Panc1 (cell line): ENCODE results near the gene IL1A.

ENCODE experiments used
- POLR2AphosphoS5 ChIP-seq: IDR thresholded peaks from 2 replicates; pipeline ENCODE4 v1.6.1; 2012; ENCODE audit warnings: mild to moderate bottlenecking, low read depth, low read length, moderate library complexity
- TF ChIP-seq, protein P1 (sequence below): fragments of 450-650 bp; IDR thresholded peaks from 2 replicates; pipeline ENCODE4 v1.5.1; 2017; ENCODE audit warnings: mild to moderate bottlenecking

DNA sequence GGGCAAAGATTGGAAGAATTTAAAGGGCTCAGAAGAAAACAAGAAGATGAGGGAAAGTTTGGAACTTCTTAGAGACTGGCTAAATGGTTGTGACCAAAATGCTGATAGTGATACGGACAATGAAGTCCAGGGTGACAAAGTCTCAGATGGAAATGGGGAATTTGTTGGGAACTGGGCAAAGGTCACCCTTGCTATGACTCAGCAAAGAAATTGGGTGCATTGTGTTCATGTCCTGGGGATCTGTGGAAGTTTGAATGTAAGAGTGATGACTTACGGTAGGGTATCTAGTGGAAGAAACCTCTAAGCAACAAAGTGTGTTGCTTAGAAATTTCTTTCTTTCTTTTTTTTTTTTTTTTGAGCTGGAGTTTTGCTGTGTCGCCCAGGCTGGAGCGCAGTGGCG, 6.0 kb upstream of the IL1A start:
- TF ChIP-seq, protein P1, sequence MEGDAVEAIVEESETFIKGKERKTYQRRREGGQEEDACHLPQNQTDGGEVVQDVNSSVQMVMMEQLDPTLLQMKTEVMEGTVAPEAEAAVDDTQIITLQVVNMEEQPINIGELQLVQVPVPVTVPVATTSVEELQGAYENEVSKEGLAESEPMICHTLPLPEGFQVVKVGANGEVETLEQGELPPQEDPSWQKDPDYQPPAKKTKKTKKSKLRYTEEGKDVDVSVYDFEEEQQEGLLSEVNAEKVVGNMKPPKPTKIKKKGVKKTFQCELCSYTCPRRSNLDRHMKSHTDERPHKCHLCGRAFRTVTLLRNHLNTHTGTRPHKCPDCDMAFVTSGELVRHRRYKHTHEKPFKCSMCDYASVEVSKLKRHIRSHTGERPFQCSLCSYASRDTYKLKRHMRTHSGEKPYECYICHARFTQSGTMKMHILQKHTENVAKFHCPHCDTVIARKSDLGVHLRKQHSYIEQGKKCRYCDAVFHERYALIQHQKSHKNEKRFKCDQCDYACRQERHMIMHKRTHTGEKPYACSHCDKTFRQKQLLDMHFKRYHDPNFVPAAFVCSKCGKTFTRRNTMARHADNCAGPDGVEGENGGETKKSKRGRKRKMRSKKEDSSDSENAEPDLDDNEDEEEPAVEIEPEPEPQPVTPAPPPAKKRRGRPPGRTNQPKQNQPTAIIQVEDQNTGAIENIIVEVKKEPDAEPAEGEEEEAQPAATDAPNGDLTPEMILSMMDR = no peak
- TF ChIP-seq POLR2AphosphoS5 = no peak
